NOMO-1 treated with DMSO at 0.1 percent for 48 hours (cell line): Measurements from ENCODE around the gene MYO1H.
A peak's percentile ranks its signal among the peaks of the same experiment; 100 is the strongest.

ENCODE experiments used
- DNase-seq: peaks from one replicate; lab custom pipeline; 2025; ENCODE audit not compliant: unreplicated experiment; lab: John Stamatoyannopoulos, UW

The MYO1H gene

GRCh38 chr12:109336593-109336992 is 11.1 kb upstream of the MYO1H start:
- DNase-seq = no peak

DNA sequence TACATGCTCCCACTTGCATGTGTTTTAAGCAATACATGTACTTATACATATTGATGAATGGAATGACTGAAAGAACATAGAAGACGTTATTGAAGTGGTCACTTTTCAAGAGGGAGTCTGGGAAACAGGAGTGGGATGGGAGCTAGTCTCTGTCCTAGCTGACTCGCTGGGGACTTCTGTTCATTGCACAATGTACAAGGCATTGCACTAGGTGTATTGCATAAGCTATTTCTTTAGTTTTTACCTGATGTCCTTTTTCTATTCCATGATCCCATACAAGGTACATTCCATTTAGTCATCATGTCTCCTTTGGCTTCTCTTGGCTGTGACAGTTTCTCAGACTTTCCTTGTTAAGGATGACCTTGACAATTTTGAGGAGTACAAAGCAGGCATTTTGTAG is 4.0 kb upstream of the MYO1H start:
- no peak for DNase-seq

- DNase-seq = no peak
Observed at GRCh38 chr12:109345428-109345827, 2.3 kb upstream of the MYO1H start.

DNA sequence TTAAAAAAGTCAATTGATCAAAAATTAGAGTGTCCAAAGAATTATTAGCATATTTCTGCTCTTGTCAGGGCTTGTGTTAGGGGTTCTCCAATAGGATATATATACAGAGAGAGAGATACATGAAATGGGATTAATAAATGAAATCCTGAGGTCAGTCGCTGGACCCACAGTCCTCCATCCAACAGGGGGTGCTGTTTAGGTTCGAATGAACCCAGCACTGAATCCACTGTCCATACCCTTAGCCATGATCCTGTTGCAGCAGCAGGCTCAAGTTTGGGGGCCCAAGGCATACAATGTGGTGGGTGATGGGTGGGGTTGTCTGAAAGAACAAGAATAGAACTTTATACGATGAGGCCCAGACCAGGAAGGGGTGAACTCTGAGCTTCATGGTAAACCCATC is 780 bp upstream of the MYO1H start:
- DNase-seq = no peak

- DNase-seq = no peak
Observed at GRCh38 chr12:109352184-109352583, 4.5 kb downstream of the MYO1H start.

- no peak for DNase-seq
Observed at GRCh38 chr12:109356577-109356976, 8.9 kb downstream of the MYO1H start.

GRCh38 chr12:109357032-109357431 is 9.3 kb downstream of the MYO1H start:
- DNase-seq = no peak

DNA sequence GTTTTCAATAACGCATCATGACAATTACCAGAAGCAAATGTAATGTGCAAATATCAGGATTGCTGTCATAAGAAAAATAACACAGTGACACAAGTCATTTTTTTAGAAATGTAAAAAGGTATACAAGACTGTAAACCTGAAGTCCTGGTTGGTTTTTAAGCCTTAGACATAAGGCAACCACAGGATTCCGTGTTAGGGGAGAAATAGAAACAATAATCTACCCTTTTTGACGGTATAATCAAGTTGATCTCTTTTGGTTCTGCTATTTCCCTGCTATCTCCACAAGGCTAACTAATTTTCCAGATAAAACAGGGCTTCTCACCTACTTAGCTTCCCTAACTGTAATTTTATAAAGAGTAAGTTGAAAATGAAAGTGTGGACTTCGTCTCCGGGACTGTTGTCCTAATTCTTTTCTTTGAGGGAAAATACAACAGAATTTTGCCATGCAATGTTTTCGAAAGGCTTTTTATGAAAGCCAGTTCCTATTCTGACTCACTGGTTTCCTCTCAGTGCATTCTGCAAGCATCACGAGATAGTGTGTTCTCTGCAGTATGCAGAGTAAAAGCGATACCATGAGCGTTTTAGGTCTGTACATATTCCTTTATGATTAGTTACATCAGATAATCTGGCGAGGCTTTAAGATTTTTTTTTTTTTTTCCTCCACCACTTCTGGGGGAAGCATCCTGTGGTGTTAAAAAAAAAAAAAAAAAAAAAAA is 10.6 kb downstream of the MYO1H start:
- DNase-seq = peak; percentile 30

GRCh38 chr12:109359131-109359690 is 11.5 kb downstream of the MYO1H start:
- DNase-seq = no peak

DNA sequence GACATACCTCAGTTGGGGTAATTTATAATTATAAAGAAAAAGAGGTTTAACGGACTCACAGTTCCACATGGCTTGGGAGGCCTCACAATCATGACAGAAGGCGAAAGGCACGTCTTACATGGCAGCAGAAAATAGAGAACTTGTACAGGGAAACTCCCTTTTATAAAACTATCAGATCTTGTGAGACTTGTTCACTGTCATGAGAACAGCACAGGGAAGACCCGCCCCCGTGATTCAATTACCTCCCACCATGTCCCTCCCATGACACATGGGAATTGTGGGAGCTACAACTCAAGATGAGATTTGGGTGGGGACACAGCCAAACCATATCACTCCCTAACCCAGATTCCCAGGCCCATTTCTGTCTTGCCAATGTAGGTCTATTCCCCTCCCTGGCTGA is 22.1 kb downstream of the MYO1H start:
- DNase-seq = no peak

- DNase-seq = no peak
Observed at GRCh38 chr12:109377139-109377685, 29.5 kb downstream of the MYO1H start.

GRCh38 chr12:109378569-109378968 is 30.9 kb downstream of the MYO1H start:
- no peak for DNase-seq

- no peak for DNase-seq
Observed at GRCh38 chr12:109382031-109382430, 34.3 kb downstream of the MYO1H start.

DNA sequence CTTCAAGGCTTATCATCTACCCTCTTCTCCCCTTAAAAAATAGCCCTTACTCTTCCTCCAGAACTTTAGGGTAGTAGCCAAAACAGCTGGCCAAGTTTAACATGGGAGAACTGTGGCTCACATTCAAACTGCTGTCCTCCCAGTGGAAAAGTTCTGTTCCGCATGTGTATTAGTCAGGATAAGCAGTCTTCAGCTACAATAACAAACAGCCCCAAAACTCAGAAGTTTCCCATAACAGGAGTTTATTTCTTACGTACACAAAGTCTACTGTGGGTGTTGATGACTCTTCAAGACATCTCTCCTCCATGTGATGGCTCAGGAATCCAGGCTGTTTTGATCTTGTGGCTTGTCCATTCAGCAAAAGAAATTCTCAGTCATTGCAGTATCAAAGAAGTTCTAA is 35.5 kb downstream of the MYO1H start:
- DNase-seq = no peak

- peak; percentile 45 for DNase-seq
Observed at GRCh38 chr12:109385339-109386058, 37.8 kb downstream of the MYO1H start.

DNA sequence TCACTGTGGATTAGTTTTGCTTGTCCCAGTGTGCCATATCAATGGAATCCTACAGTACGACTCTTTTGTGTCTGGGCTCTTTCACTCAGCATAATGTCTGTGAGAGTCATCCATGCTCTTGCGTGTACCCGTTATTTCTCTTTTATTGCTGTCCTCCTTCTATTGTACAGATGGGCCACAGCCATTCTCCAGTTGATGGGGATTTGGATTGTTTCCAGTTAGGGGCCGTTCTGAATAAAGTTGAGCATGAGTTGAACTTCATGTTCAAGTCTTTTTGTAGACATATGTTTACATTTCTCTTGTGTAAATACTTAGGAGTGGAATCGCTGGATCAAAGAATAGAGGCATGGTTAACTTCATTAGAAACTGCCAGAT is 38.3 kb downstream of the MYO1H start:
- no peak for DNase-seq

DNA sequence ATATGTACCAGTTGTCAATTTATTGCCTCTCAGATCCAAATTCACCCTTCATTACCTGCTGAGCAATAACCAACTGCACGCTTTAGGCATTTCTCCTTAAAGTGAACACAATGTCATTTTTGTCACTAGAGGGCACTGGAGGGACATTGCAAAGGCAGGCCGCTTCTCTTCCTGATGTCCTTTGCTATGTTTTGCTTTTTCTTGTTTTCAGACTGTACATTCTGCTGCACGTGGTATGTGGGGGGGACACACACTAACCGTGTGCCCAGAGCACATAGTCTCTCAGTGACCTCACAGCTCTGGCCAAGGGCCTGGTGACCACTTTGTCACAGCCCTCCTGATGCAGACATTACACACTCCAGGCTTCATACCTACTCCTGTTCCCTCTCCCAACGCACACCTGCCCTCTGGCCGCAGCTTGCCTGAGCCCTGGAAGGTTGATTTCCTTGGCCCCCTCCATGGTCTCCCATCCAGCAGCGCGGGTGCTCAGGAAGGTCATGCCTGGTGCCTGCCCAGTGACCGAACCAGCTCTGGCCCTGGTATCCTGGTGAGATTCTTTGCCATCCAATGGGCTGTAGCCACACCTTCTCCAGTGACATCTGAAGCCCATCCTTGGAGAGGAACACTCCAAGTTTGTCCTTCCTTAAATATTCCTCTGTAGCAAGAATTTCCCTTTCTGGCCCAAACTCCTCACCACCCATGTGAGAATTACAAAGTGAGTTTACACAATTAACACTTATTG is 39.9 kb downstream of the MYO1H start:
- DNase-seq = peak; percentile 51

DNA sequence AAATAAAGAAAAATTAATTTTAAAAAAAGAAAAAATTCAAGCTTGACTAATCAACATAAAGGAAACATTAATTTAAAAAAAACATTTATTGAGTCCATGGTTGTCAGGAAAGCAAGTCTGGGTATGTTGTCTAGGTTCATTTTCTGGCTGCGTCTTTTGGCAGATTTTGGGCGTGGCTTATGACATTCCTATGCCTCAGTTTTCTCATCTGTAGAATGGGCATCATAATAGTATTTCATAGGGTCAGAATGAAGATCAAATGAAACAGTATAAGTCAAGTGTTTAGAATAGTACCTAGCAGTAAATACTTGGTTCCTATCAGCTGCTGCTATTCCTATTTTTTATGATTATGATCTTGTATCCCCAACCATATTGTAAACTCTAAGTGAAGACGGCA is 40.5 kb downstream of the MYO1H start:
- DNase-seq = no peak

GRCh38 chr12:109389146-109389545 is 41.4 kb downstream of the MYO1H start:
- no peak for DNase-seq

DNA sequence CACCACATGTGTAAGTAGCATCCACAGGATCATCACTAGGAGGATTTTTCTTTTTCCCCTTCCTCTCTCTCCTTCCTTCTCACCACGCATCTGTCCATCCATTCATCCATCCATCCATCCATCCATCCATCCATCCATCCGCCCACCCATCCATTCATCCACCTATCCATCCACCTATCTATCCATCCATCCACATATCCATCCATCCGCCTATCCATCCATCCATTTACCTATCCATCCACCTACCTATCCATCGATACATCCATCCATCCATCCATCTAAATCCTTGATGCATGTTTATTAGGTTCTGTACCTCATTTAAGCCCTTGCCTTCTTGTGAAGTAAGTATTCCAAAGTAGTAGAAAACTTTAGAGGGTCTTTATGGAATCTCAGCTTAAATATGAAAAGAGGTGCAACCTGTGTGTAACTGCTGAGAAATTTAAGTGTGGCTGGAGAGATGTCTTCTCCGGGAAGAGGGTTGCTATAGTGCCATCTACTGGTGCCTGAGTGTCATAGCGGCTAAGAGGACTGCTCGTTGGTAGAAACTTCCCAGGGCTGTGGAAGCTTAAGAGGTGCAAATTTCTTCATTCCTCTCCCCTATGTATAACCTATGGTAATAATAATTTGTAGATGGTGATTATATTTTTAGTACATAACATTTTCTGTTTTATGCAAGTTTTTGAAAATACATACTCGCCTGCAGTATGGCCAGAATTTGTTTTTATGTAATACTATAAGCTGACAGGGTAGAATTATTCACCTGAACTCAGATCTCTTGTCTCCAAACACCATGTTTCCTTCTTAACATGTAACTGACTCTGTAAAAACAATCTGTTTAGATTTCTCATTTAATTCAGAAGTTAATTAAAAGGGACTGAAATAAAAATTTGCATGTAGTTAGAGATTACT is 46.0 kb downstream of the MYO1H start:
- peak; percentile 53 for DNase-seq
